SHP77 treated with DMSO at 0.1 percent for 48 hours (cell line): ENCODE results near the gene PHF21A.
"Not testable (repeated sequence)": the region's sequence is repeated elsewhere in the genome, so short reads cannot be mapped to it uniquely, and the experiment has no call there.

ENCODE experiments used
- DNase-seq: peaks from one replicate; lab custom pipeline; 2025; lab: John Stamatoyannopoulos, UW

Gene PHF21A

GRCh38 chr11:46034041-46034440 is 87.2 kb downstream of the PHF21A start:
- DNase-seq, result no peak

- no peak for DNase-seq
These were observed 94.5 kb downstream of the PHF21A start for GRCh38 chr11:46026606-46027293.

DNA sequence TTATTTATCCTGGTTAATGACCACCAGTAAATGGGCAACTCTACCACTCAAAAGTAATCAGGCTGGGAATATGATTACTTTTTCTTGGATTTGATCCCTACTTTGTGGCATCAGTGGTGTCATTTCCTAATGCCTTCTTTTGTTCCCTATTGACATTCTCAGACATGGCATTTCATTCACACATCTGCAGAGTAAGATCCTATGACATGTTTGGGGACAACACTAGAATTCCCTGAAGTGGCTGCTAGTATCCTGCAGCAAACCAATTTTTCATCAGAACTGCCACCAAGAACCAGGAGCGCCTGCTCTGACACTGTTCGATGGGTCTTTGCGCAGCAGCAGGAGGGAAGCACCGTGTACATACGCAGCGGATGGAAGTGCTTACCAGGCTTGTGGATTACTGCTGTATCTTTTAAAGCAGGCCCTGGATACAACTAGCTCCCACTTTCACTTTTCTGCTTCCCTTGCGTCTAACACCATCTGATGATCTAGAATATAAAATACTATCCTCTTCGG is 101.1 kb downstream of the PHF21A start:
- no peak for DNase-seq

GRCh38 chr11:46018651-46019050 is 102.6 kb downstream of the PHF21A start:
- DNase-seq, result no peak

DNA sequence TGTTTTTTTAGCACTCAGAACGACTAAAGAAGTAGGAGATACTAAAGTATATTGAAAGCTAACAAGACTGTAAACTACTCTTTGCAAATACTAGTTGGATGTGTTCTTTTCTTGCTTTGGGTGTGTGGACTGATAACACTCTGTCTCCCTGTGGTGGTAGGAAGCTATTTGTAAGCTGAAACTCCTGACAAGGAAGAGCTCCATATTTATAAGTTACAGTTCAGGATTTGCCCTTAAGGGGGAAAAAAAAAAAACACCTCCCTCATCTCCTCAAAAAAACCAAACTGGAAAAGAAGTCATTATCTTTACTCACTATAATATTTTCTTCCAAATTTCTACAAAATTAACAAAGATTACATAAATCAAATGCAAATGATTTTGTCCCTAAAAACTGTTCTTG is 103.9 kb downstream of the PHF21A start:
- DNase-seq, result no peak

- DNase-seq, result no peak
These were observed 105.3 kb downstream of the PHF21A start for GRCh38 chr11:46015941-46016340.

DNA sequence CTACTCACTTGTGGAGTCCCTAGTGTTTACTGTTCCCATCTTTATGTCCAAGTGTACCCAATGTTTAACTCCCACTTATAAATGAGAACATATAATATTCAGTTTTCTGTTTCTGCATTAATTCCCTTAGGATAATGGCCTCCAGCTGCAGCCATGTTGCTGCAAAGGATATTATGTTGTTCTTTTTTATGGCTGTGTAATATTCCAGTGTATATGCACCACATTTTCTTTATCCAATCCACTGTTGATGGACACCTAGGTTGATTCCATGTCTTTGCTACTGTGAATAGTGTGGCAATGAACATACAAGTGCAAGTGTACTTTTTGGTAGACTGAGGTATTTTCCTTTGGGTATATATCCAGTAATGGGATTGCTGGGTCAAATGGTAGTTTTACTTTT is 107.1 kb downstream of the PHF21A start:
- DNase-seq, result not testable (repeated sequence)

DNA sequence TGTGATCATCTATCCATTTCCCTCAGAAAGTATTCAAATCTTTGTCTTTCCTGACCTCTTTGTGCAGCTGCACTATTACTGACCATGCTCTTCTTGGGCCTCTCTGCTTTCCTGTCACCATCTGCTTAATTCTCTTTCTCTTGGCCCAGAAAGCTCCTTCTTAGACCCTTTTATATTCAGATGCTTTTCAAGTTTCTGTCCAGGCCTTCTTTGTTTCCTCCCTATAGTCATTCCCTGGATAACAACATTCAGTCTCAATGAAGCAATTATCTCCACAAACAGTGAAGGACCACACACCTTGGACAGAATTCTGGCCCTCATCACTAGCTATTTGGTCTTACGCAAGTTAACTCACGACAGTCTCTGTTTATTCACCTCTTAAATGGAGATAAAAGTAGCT is 109.1 kb downstream of the PHF21A start:
- no peak for DNase-seq

- DNase-seq, result no peak
These were observed 111.2 kb downstream of the PHF21A start for GRCh38 chr11:46010100-46010499.

GRCh38 chr11:46009647-46010046 is 111.6 kb downstream of the PHF21A start:
- DNase-seq, result no peak

GRCh38 chr11:46006418-46007070 is 114.7 kb downstream of the PHF21A start:
- peak; percentile 36 for DNase-seq

DNA sequence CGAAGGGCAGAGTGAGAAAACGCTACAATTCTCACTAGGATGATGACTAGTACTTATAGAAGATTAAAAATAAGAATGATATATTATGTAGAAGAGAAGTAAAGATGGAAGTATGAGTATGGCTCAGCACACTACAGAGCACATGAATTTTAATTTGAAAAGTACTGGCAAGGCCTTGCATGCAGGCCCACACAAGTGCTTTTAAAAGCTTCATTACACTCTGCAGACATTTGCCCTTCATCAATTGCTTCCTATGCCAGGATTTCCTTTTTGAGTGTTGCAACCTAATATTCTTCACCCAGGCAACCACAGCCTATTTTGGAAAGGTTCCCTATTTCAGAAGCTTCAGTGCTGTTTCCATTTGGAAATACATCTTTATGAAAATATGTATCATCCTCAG is 117.7 kb downstream of the PHF21A start:
- DNase-seq, result no peak

GRCh38 chr11:46002189-46002588 is 119.1 kb downstream of the PHF21A start:
- no peak for DNase-seq

DNA sequence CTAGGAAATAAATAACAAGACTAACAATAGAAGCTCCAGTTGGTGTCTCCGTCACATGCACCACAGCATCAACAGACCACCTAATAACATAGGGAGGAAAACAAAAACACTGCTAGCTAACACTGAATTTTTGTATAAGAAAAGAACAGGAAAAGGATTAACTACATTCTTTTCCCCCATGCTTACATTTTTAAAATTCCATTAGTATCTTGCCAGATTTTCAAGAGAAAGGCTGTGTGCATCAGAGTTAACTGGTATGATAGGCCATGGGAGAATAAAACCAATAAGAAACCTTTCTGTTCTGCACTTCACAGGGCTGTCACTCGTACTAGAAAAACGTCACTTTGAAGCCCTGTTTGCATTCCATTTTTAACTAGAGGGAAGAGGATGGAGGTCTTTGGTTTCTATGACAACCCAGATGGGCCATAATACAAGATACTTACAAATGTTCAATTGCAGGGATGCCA is 119.8 kb downstream of the PHF21A start:
- no peak for DNase-seq

DNA sequence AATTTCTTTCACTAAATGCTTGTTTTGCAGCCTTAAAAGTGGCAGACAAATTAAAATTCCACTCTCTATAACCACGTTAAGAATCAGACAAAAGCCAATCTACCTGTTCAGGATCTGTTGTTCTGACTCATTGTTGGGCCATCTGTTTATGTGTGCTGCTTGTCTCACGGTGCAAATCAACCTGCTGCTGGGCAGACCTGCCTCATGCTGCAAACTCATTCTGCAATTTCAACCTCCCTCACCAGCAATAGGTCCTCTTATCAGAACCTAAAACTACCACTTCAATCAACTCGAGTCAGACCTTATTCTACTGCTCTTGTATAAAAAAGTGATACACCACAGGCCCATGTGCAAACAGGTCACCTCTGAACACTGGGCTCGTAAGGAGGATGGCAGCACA is 123.7 kb downstream of the PHF21A start:
- DNase-seq, result no peak

GRCh38 chr11:45995342-45995734 is 125.9 kb downstream of the PHF21A start:
- no peak for DNase-seq

GRCh38 chr11:45994371-45995341 is 126.6 kb downstream of the PHF21A start:
- DNase-seq, result no peak

DNA sequence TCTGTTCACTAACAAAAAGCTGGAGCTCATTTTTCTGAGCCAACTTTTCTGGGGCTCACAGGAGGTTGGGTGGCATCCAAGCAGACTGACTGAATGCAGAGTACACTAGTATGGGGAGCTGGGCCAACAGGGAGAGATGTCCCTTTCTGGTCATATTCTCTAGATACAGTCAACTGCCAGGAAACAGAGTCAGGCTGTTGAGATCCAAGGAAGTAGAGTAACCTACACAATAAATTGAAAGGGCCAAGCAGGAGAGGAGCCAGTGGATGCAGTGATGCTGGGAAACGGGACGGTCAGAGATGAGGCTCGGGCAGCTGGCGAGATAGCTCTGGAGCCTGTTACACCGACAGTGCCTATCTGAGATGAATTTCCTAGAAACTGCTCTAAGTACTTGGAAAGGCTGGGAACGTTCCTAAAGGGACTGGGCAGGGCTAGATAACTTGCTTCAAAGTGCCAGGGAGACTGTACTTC is 127.7 kb downstream of the PHF21A start:
- no peak for DNase-seq

DNA sequence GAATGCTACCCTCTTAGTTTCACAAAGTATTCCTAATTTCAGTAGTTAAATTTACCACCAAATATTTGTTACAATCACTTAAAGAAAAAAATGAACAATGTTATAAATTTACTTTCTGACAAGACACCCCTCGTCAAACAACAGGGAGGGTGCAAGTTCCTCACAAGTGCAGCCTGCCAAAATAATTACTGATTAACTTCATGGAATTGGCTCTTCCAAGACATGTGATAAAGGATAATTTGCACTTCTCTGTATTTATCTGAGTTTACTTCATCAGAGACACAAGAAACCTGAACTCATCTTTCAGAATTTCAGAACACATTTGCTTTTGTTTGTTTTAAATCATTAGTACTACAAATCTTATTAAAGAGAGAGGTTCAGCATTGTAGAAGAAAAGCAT is 132.3 kb downstream of the PHF21A start:
- DNase-seq, result no peak

DNA sequence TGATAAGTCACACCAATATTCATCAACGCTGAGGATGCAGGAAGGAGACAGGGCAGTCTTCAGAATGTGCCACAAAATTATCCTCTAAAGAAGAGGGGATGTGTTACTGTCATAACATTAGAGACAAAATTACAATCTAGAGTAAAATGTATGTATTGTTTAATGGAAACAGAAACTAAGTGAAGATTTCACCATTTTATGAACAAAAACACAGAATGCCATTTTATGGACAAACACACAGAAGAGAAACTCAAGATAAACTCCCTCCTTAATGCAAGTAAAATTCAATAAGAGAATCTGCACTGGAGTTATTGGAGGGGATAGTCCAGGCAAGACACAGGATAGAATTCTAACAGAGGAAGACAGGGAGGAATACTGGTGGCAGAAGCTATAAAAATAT is 136.0 kb downstream of the PHF21A start:
- no peak for DNase-seq

DNA sequence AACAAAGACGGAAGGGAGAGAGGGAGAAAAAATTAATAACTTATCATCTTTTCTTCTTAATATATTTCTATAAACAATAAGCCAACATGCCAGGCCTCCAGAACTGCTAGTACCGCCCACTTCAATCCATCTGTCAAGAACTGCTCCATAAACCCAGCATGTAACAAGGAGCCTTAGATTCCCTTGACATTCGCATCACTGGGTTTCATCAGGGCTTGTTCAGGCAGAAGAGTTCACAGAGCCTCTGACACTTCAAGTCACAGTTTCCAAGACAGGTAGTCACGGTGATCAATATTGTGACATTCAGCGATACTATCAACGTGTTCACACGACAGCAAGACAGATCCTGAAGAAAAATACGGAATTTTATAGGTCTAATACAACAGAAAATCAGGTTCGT is 137.1 kb downstream of the PHF21A start:
- DNase-seq, result no peak

GRCh38 chr11:45983471-45983845 is 137.8 kb downstream of the PHF21A start:
- DNase-seq, result no peak
